H9 (cell line): Measurements from ENCODE around the gene ADCY5. TPM values are rescaled to one million over a fixed set of nuclear protein-coding genes. Genes with fewer than 3 reads are reported as not detected.

ENCODE experiments used
- DNase-seq: peaks from one replicate; pipeline ENCODE4 v3.0.0-alpha.2; 2017
- H2AFZ ChIP-seq: one replicate; pipeline ENCODE4 v1.6.1; 2013; ENCODE audit warnings: mild to moderate bottlenecking, low read length, control low read depth, moderate library complexity
- H2AK5ac ChIP-seq: 2 replicates; pipeline ENCODE4 v1.6.1; 2013; ENCODE audit warnings: low read length, control low read depth, mixed read lengths; ENCODE audit not compliant: insufficient read length
- H2BK120ac ChIP-seq: one replicate; pipeline ENCODE4 v1.6.1; 2013; ENCODE audit warnings: low read depth, mild to moderate bottlenecking, low read length, control low read depth, inconsistent platforms; ENCODE audit not compliant: poor library complexity, severe bottlenecking
- H2BK12ac ChIP-seq: 2 replicates; pipeline ENCODE4 v1.6.1; 2013; ENCODE audit warnings: low read length, control low read depth, mixed read lengths, low read depth; ENCODE audit not compliant: insufficient read length
- H2BK15ac ChIP-seq: 2 replicates; pipeline ENCODE4 v1.6.1; 2013; ENCODE audit warnings: low read depth, low read length, control low read depth
- H2BK20ac ChIP-seq: one replicate; pipeline ENCODE4 v1.6.1; 2013; ENCODE audit warnings: low read depth, mild to moderate bottlenecking, low read length, control low read depth, inconsistent platforms; ENCODE audit not compliant: poor library complexity, severe bottlenecking
- H2BK5ac ChIP-seq: 2 replicates; pipeline ENCODE4 v1.6.1; 2013; ENCODE audit warnings: low read length, control low read depth, mixed read lengths; ENCODE audit not compliant: insufficient read length
- H3K14ac ChIP-seq: 2 replicates; pipeline ENCODE4 v1.6.1; 2013; ENCODE audit warnings: low read length, control low read depth; ENCODE audit not compliant: insufficient read depth
- H3K18ac ChIP-seq: 2 replicates; pipeline ENCODE4 v1.6.1; 2013; ENCODE audit warnings: low read depth, mild to moderate bottlenecking, mixed read lengths, low read length, control low read depth; ENCODE audit not compliant: insufficient read length
- H3K23ac ChIP-seq: 2 replicates; pipeline ENCODE4 v1.6.1; 2013; ENCODE audit warnings: low read length, control low read depth, mixed read lengths, low read depth; ENCODE audit not compliant: insufficient read length
- H3K23me2 ChIP-seq: 2 replicates; pipeline ENCODE4 v1.6.1; 2013; ENCODE audit warnings: low read depth, mild to moderate bottlenecking, mixed read lengths, low read length, control low read depth; ENCODE audit not compliant: insufficient read length, poor library complexity, severe bottlenecking
- H3K27ac ChIP-seq: 2 replicates; pipeline ENCODE4 v1.5.1; 2013; ENCODE audit warnings: low read length, control low read depth, mixed read lengths, low read depth; ENCODE audit not compliant: insufficient read length
- H3K27me3 ChIP-seq: 2 replicates; pipeline ENCODE4 v1.6.1; 2013; ENCODE audit warnings: low read length, control low read depth, inconsistent platforms; ENCODE audit not compliant: insufficient read depth
- H3K4ac ChIP-seq: 2 replicates; pipeline ENCODE4 v1.6.1; 2013; ENCODE audit warnings: low read depth, mild to moderate bottlenecking, control low read depth, inconsistent platforms, low read length, moderate library complexity
- H3K4me1 ChIP-seq: 2 replicates; pipeline ENCODE4 v1.6.1; 2013; ENCODE audit warnings: low read length, control low read depth, inconsistent platforms; ENCODE audit not compliant: insufficient read depth
- H3K4me2 ChIP-seq: 2 replicates; pipeline ENCODE4 v1.6.1; 2013; ENCODE audit warnings: low read length, control low read depth, mixed read lengths; ENCODE audit not compliant: insufficient read length, insufficient read depth
- H3K56ac ChIP-seq: 2 replicates; pipeline ENCODE4 v1.6.1; 2013; ENCODE audit warnings: low read depth, mild to moderate bottlenecking, mixed read lengths, low read length, control low read depth; ENCODE audit not compliant: insufficient read length
- H3K79me1 ChIP-seq: 2 replicates; pipeline ENCODE4 v1.6.1; 2013; ENCODE audit warnings: low read depth, mild to moderate bottlenecking, moderate library complexity, low read length, control low read depth, inconsistent platforms; ENCODE audit not compliant: insufficient read depth, poor library complexity, severe bottlenecking
- H3K79me2 ChIP-seq: 2 replicates; pipeline ENCODE4 v1.6.1; 2013; ENCODE audit warnings: low read length, control low read depth, inconsistent platforms; ENCODE audit not compliant: insufficient read depth
- H3K9ac ChIP-seq: 2 replicates; pipeline ENCODE4 v1.6.1; 2013; ENCODE audit warnings: low read length, control low read depth, mixed read lengths; ENCODE audit not compliant: insufficient read length; ENCODE audit errors: extremely low read depth
- H3K9me3 ChIP-seq: one replicate; pipeline ENCODE4 v1.6.1; 2013; ENCODE audit warnings: low read depth, low read length, inconsistent platforms; ENCODE audit not compliant: control insufficient read depth
- H3T11ph ChIP-seq: one replicate; pipeline ENCODE4 v1.6.1; 2013; ENCODE audit warnings: mild to moderate bottlenecking, low read length, control low read depth, inconsistent platforms
- H4K20me1 ChIP-seq: one replicate; pipeline ENCODE4 v1.6.1; 2013; ENCODE audit not compliant: control insufficient read depth, insufficient read length, insufficient read depth
- H4K5ac ChIP-seq: 2 replicates; pipeline ENCODE4 v1.6.1; 2013; ENCODE audit warnings: low read depth, mild to moderate bottlenecking, mixed read lengths, low read length, control low read depth; ENCODE audit not compliant: insufficient read length
- H4K8ac ChIP-seq: replicated peaks from 2 replicates; pipeline ENCODE4 v1.6.1; 2013; ENCODE audit warnings: low read length, control low read depth, mixed read lengths, low read depth; ENCODE audit not compliant: insufficient read length
- H4K91ac ChIP-seq: 2 replicates; pipeline ENCODE4 v1.6.1; 2013; ENCODE audit warnings: low read depth, mild to moderate bottlenecking, moderate library complexity, mixed read lengths, low read length, control low read depth; ENCODE audit not compliant: insufficient read length
- H3K27ac Mint-ChIP-seq, 3 experiments: 2 replicates in 2 of 3; 3 replicates in 1 of 3; pipeline ENCODE4 v1.8.0; 2020 to 2021; ENCODE audit warnings: mixed read lengths in 3 of 3, mild to moderate bottlenecking in 1 of 3, moderate library complexity in 1 of 3
- H3K27me3 Mint-ChIP-seq: 2 replicates; pipeline ENCODE4 v1.8.0; 2021; ENCODE audit warnings: low read depth, mild to moderate bottlenecking, moderate library complexity, mixed read lengths
- H3K36me3 Mint-ChIP-seq, 3 experiments: 2 replicates in 2 of 3; 3 replicates in 1 of 3; pipeline ENCODE4 v1.8.0; 2020 to 2021; ENCODE audit warnings: low read depth in 3 of 3, mixed read lengths in 3 of 3; ENCODE audit not compliant: insufficient read depth in 1 of 3
- H3K4me1 Mint-ChIP-seq, 2 experiments: 2 replicates each; pipeline ENCODE4 v1.8.0; 2020; ENCODE audit warnings: mixed read lengths in 2 of 2
- H3K4me3 Mint-ChIP-seq, 2 experiments: 2 replicates in 1 of 2; 3 replicates in 1 of 2; pipeline ENCODE4 v1.8.0; 2020 to 2021; ENCODE audit warnings: mild to moderate bottlenecking in 2 of 2, mixed read lengths in 2 of 2, moderate library complexity in 1 of 2
- H3K9me3 Mint-ChIP-seq, 2 experiments: 2 replicates in 1 of 2; 3 replicates in 1 of 2; pipeline ENCODE4 v1.8.0; 2020; ENCODE audit warnings: mild to moderate bottlenecking in 2 of 2, mixed read lengths in 2 of 2, moderate library complexity in 1 of 2
- CTCF ChIP-seq: fragments of 200-600 bp; sonication (generic); conservative IDR thresholded peaks from 3 replicates; pipeline ENCODE4 v1.8.0; 2021; ENCODE audit warnings: antibody characterized with exemption, mild to moderate bottlenecking
- WGBS: extraction: QIAGEN DNeasy Blood & Tissue Kit; methylation state at CpG from one replicate; pipeline ENCODE4 v1.1.7; 2013; ENCODE audit warnings: missing lambda C conversion rate, low lambda C conversion rate, mixed read lengths; ENCODE audit not compliant: insufficient read length; ENCODE audit errors: extremely low coverage; 5-methylcytosine and 5-hydroxymethylcytosine counted together
- total RNA-seq: library from RNA; stranded (reverse); gene quantifications from 2 replicates; pipeline ENCODE4 v1.2.1, GENCODE V29; 2021

The ADCY5 gene
- total RNA-seq, 1 experiment from 2014 or later: 5.0 TPM

- Histone ChIP-seq H3K79me1 (no peaks in the 10 kb centered on the region), H3K9me3 (no peaks in the 10 kb centered on the region), H3K9ac (no peak overlapping the region), H2BK12ac (no peak overlapping the region), H3K14ac (no peak overlapping the region; the same call in 1 of the 2 replicates), H2AK5ac (no peak overlapping the region), H4K8ac (no peak overlapping the region), H3K4me2 (no peak overlapping the region), H4K5ac (no peak overlapping the region), H4K20me1 (peaks cover 2% of the 10 kb centered on the region), H3K23ac (no peak overlapping the region), H3K27ac (no peak overlapping the region), H3K27me3 (no peaks in the 10 kb centered on the region), H4K91ac (no peak overlapping the region), H3K4ac (no peak overlapping the region), H2BK15ac (no peak overlapping the region), H3K23me2 (no peaks in the 10 kb centered on the region), H2AFZ (no peak overlapping the region), H2BK5ac (no peak overlapping the region), H2BK120ac (no peak overlapping the region), H2BK20ac (no peak overlapping the region), H3K18ac (no peak overlapping the region), H3K56ac (no peak overlapping the region), H3K79me2 (no peaks in the 10 kb centered on the region), H3K4me1 (no peaks in the 10 kb centered on the region), H3T11ph (no peak overlapping the region)
- no peak for DNase-seq
- no peak for TF ChIP-seq CTCF
- no CpG with 5 or more reads among the region's 13 CpGs for WGBS
- Mint-ChIP-seq H3K4me3 (no peak overlapping the region; a peak in 1 of 5 replicates), H3K4me1 (peaks cover 0 to 5% of the 10 kb centered on the region in 2 experiments; a peak in 1 of 4 replicates), H3K27me3 (no peaks in the 10 kb centered on the region), H3K27ac (peak overlapping the region in 1 of 3 experiments; percentile 28; a peak in 1 of 7 replicates), H3K36me3 (peaks cover 14 to 26% (median 15%) of the 10 kb centered on the region in 3 experiments; a peak in 6 of 7 replicates), H3K9me3 (no peaks in the 10 kb centered on the region; a peak in 1 of 5 replicates)
Measured at GRCh38 chr3:123296836-123297626, 151.9 kb downstream of the ADCY5 start.
